Colonic mucosa (tissue), 4 donors: Measurements from ENCODE around the gene GDF7. TPM values are rescaled to one million over a fixed set of nuclear protein-coding genes. Genes with fewer than 3 reads are reported as not detected.

Experiments used
- DNase-seq: peaks from one replicate; pipeline ENCODE4 v3.0.0-alpha.2; 2020
- H3K27ac ChIP-seq: fragments of 200-600 bp; one replicate; pipeline ENCODE4 v1.8.0; 2021
- H3K27me3 ChIP-seq: fragments of 200-600 bp; one replicate; pipeline ENCODE4 v1.8.0; 2021
- H3K36me3 ChIP-seq: fragments of 200-600 bp; one replicate; pipeline ENCODE4 v1.8.0; 2021
- H3K4me1 ChIP-seq: fragments of 200-600 bp; one replicate; pipeline ENCODE4 v1.8.0; 2021; ENCODE audit warnings: mild to moderate bottlenecking
- H3K4me3 ChIP-seq: fragments of 200-600 bp; one replicate; pipeline ENCODE4 v1.8.0; 2021
- H3K9ac ChIP-seq, 2 donors: one replicate each; pipeline ENCODE4 v1.7.0; 2013; ENCODE audit warnings: control low read depth in 2 of 2, low read depth in 2 of 2, low read length in 2 of 2
- H3K9me3 ChIP-seq: fragments of 200-600 bp; one replicate; pipeline ENCODE4 v1.8.0; 2021
- CTCF ChIP-seq: fragments of 200-600 bp; IDR thresholded peaks from one replicate; pipeline ENCODE4 v1.8.0; 2022; ENCODE audit warnings: antibody characterized with exemption, mild to moderate bottlenecking
- intact Hi-C: fragments of 100-400 bp; cut with DNase I; formaldehyde crosslinking; loops from one replicate; pipeline ENCODE4 v1.14.1; 2022
- total RNA-seq, 2 donors: library from RNA; stranded (reverse); fragmentation: NEBNext Ultra II Directional in 1 of 2; extraction: Animal tissue kit (Norgen Biotek cat#: 25700) in 1 of 2; gene quantifications; one replicate each; pipeline ENCODE4 v1.2.1, GENCODE V29; 2021
- donor health status: healthy.
- donor health status: DM: no; HTN: no; CAD: no.
- donor health status: DM: no; HTN: no; CAD: no.

Gene GDF7
- total RNA-seq, 2 donors from 2014 or later = 0.05 to 0.11 TPM

DNA sequence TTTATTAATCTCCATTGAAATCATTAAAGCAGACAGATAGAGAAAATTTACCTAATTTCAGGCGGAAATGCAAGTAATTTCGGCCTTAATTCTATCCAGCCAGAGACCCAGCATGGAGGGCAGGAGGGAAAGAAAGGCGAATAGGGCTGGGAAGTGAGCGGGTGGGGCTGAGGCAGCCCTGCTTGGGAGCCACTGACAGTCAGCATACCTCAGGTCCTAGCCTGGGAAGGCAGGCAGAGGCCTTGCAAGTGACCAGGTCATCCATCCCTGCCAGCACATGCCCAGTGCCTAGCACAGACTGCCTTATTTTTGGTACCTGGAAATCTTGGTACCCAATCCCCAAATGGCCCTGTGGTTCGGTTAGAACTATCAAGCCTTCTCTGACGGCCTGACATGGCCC, 1.5 kb downstream of the GDF7 start:
- no peak overlapping the region for H3K9ac ChIP-seq
- H3K36me3 ChIP-seq = no peaks in the 10 kb centered on the region
- H3K4me1 ChIP-seq = peaks cover 10% of the 10 kb centered on the region
- no peaks in the 10 kb centered on the region for H3K9me3 ChIP-seq
- DNase-seq = no peak
- H3K4me3 ChIP-seq = no peak overlapping the region
- intact Hi-C loops = no loop called here
- H3K27ac ChIP-seq = no peak overlapping the region
- peaks cover 95% of the 10 kb centered on the region for H3K27me3 ChIP-seq
- no peak for TF ChIP-seq CTCF

GRCh38 chr2:20668871-20669475, 2.0 kb downstream of the GDF7 start:
- intact Hi-C loops = no loop called here
- DNase-seq = no peak
- no peak for TF ChIP-seq CTCF
- H3K9ac ChIP-seq = no peak overlapping the region
- H3K9me3 ChIP-seq = no peaks in the 10 kb centered on the region
- H3K4me1 ChIP-seq = peaks cover 10% of the 10 kb centered on the region
- H3K27ac ChIP-seq = no peak overlapping the region
- H3K36me3 ChIP-seq = no peaks in the 10 kb centered on the region
- H3K27me3 ChIP-seq = peaks cover 93% of the 10 kb centered on the region
- H3K4me3 ChIP-seq = no peak overlapping the region

GRCh38 chr2:20669562-20670314, 2.8 kb downstream of the GDF7 start:
- no peaks in the 10 kb centered on the region for H3K9me3 ChIP-seq
- H3K27ac ChIP-seq = no peak overlapping the region
- peaks cover 90% of the 10 kb centered on the region for H3K27me3 ChIP-seq
- H3K4me1 ChIP-seq = peaks cover 10% of the 10 kb centered on the region
- H3K36me3 ChIP-seq = no peaks in the 10 kb centered on the region
- intact Hi-C loops = no loop called here
- no peak for DNase-seq
- H3K9ac ChIP-seq = no peak overlapping the region
- no peak for TF ChIP-seq CTCF
- H3K4me3 ChIP-seq = no peak overlapping the region

GRCh38 chr2:20670315-20671035, 3.5 kb downstream of the GDF7 start:
- Histone ChIP-seq H3K9me3 (no peaks in the 10 kb centered on the region), H3K4me1 (peaks cover 7% of the 10 kb centered on the region), H3K27me3 (peaks cover 83% of the 10 kb centered on the region), H3K36me3 (no peaks in the 10 kb centered on the region), H3K9ac (no peak overlapping the region), H3K4me3 (no peak overlapping the region), H3K27ac (no peak overlapping the region)
- intact Hi-C loops = no loop called here
- TF ChIP-seq CTCF = no peak
- DNase-seq = no peak

GRCh38 chr2:20671036-20671735, 4.2 kb downstream of the GDF7 start:
- no peak for TF ChIP-seq CTCF
- Histone ChIP-seq H3K36me3 (no peaks in the 10 kb centered on the region), H3K27ac (no peak overlapping the region), H3K9me3 (no peaks in the 10 kb centered on the region), H3K9ac (no peak overlapping the region), H3K4me3 (no peak overlapping the region), H3K27me3 (peaks cover 76% of the 10 kb centered on the region), H3K4me1 (peaks cover 6% of the 10 kb centered on the region)
- intact Hi-C loops = no loop called here
- DNase-seq = no peak
